ENCODE results near the gene COPE. TPM values are rescaled to one million over a fixed set of nuclear protein-coding genes. Genes with fewer than 3 reads are reported as not detected.

Gene COPE
- total RNA-seq, 1 experiment from 2014 or later: 408 TPM

- intact Hi-C loops (cut with micrococcal nuclease): no loop called here
- no TSS peak for BruUV-seq (replicated peaks)
- Histone ChIP-seq H3K9ac (ENCODE audit: low read length) (no peak overlapping the region), H3K4me1 (ENCODE audit: insufficient read depth, low read length) (no peaks in the 10 kb centered on the region), H2AFZ (ENCODE audit: low read length) (no peak overlapping the region), H3K4me2 (ENCODE audit: low read length) (no peak overlapping the region), H3F3A (ENCODE audit: low read length, unreplicated experiment) (no peaks in the 10 kb centered on the region), H3K27me3 (ENCODE audit: low read length) (no peaks in the 10 kb centered on the region), H3K79me2 (ENCODE audit: low read length) (no peaks in the 10 kb centered on the region), H3K36me3 (ENCODE audit: low read depth, low read length) (peaks cover 80% of the 10 kb centered on the region), H4K20me1 (ENCODE audit: low read length) (0 out of 2 replicates have a peak, but pooled peaks cover 5% of the 10 kb centered on the region), H3K4me3 (ENCODE audit: low read length) (no peak overlapping the region), H3K9me3 (ENCODE audit: low read length) (no peaks in the 10 kb centered on the region), H3K27ac (ENCODE audit: low read length) (no peak overlapping the region), H3K9me2 (replicated peaks; ENCODE audit: low read length) (no peaks in the 10 kb centered on the region)
- CTCF ChIA-PET: no interaction called here
- no peak for DNase-seq
- ATAC-seq: no peak
- POLR2A ChIA-PET (ENCODE audit: unreplicated experiment): no interaction called here
- TF ChIP-seq CTCF (conservative IDR thresholded peaks at IDR 0.05; ENCODE audit: low read depth, low read length) (no peak), EZH2 (IDR thresholded peaks at IDR 0.05; ENCODE audit: low read length, unreplicated experiment) (no peak), EZH2phosphoT487 (IDR thresholded peaks at IDR 0.05; ENCODE audit: borderline replicate concordance, low read length) (no peak)
Measured at GRCh38 chr19:18859676-18860301, 59.4 kb downstream of the COPE start.

- no peak overlapping the region for H3K4me3 ChIP-seq (ENCODE audit: low read length)
- H3K27me3 ChIP-seq (ENCODE audit: low read length): no peaks in the 10 kb centered on the region
- ChIA-PET CTCF (interaction anchor here (0.5 kb wide), 1 partner anchor 863 kb away, joined by 6 read pairs; no protein-coding TSS in a partner anchor), POLR2A (ENCODE audit: unreplicated experiment) (no interaction called here)
- BruUV-seq (replicated peaks): no TSS peak
- H3K4me2 ChIP-seq (ENCODE audit: low read length): no peak overlapping the region
- no peak for ATAC-seq
- H3K9me2 ChIP-seq (replicated peaks; ENCODE audit: low read length): no peaks in the 10 kb centered on the region
- no peaks in the 10 kb centered on the region for H3F3A ChIP-seq (ENCODE audit: low read length, unreplicated experiment)
- no peaks in the 10 kb centered on the region for H3K9me3 ChIP-seq (ENCODE audit: low read length)
- no peak overlapping the region for H3K9ac ChIP-seq (ENCODE audit: low read length)
- H2AFZ ChIP-seq (ENCODE audit: low read length): no peak overlapping the region
- no peak overlapping the region for H3K27ac ChIP-seq (ENCODE audit: low read length)
- no peak for DNase-seq
- no peaks in the 10 kb centered on the region for H3K4me1 ChIP-seq (ENCODE audit: insufficient read depth, low read length)
- peaks cover 83% of the 10 kb centered on the region for H3K36me3 ChIP-seq (ENCODE audit: low read depth, low read length)
- intact Hi-C loops (cut with micrococcal nuclease): no loop called here
- no peaks in the 10 kb centered on the region for H3K79me2 ChIP-seq (ENCODE audit: low read length)
- TF ChIP-seq EZH2 (IDR thresholded peaks at IDR 0.05; ENCODE audit: low read length, unreplicated experiment) (no peak), CTCF (conservative IDR thresholded peaks at IDR 0.05; ENCODE audit: low read depth, low read length) (no peak)
- H4K20me1 ChIP-seq (ENCODE audit: low read length): 0 out of 2 replicates have a peak, but pooled peaks cover 5% of the 10 kb centered on the region
Measured at GRCh38 chr19:18858906-18859646, 60.1 kb downstream of the COPE start.

- Histone ChIP-seq H4K20me1 (ENCODE audit: low read length) (0 out of 2 replicates have a peak, but pooled peaks cover 5% of the 10 kb centered on the region), H3K9me2 (replicated peaks; ENCODE audit: low read length) (no peaks in the 10 kb centered on the region), H3F3A (ENCODE audit: low read length, unreplicated experiment) (no peaks in the 10 kb centered on the region), H3K4me1 (ENCODE audit: insufficient read depth, low read length) (no peaks in the 10 kb centered on the region), H3K27me3 (ENCODE audit: low read length) (no peaks in the 10 kb centered on the region), H3K9me3 (ENCODE audit: low read length) (no peaks in the 10 kb centered on the region), H3K27ac (ENCODE audit: low read length) (no peak overlapping the region), H3K4me2 (ENCODE audit: low read length) (no peak overlapping the region), H3K9ac (ENCODE audit: low read length) (no peak overlapping the region), H3K4me3 (ENCODE audit: low read length) (no peak overlapping the region), H2AFZ (ENCODE audit: low read length) (no peak overlapping the region), H3K36me3 (ENCODE audit: low read depth, low read length) (peaks cover 78% of the 10 kb centered on the region), H3K79me2 (ENCODE audit: low read length) (no peaks in the 10 kb centered on the region)
- TF ChIP-seq EZH2 (IDR thresholded peaks at IDR 0.05; ENCODE audit: low read length, unreplicated experiment) (no peak), EZH2phosphoT487 (IDR thresholded peaks at IDR 0.05; ENCODE audit: borderline replicate concordance, low read length) (no peak), CTCF (conservative IDR thresholded peaks at IDR 0.05; ENCODE audit: low read depth, low read length) (no peak)
- DNase-seq: no peak
- ChIA-PET CTCF (no interaction called here), POLR2A (ENCODE audit: unreplicated experiment) (no interaction called here)
- no peak for ATAC-seq
- BruUV-seq (replicated peaks): no TSS peak
- intact Hi-C loops (cut with micrococcal nuclease): no loop called here
Measured at GRCh38 chr19:18857223-18857622, 62.0 kb downstream of the COPE start.

All from PC-3 (cell line).